H1 (cell line): ENCODE results near the gene NR5A1.

Source experiments
- BRCA1 ChIP-seq: IDR thresholded peaks from 2 replicates; pipeline ENCODE4 v1.6.1; 2012; ENCODE audit warnings: low read depth, low read length, improper control_type of control experiment
- CEBPB ChIP-seq: IDR thresholded peaks from 2 replicates; pipeline ENCODE4 v1.6.1; 2012; ENCODE audit warnings: low read depth, low read length
- HDAC6 ChIP-seq: IDR thresholded peaks from one replicate; pipeline ENCODE4 v1.7.1; 2012; ENCODE audit warnings: low read depth, mild to moderate bottlenecking, inconsistent platforms, low read length, moderate library complexity
- NRF1 ChIP-seq: IDR thresholded peaks from 2 replicates; pipeline ENCODE4 v1.6.1; 2011; ENCODE audit warnings: mild to moderate bottlenecking, low read depth, low read length, improper control_type of control experiment
- POLR2A ChIP-seq, 2 experiments: IDR thresholded peaks; 1 replicate in 1 of 2; 2 replicates in 1 of 2; pipeline ENCODE4 v1.6.1; 2011; ENCODE audit warnings: low read depth in 2 of 2, low read length in 2 of 2, mild to moderate bottlenecking in 2 of 2; ENCODE audit errors: control extremely low read depth in 1 of 2
- POLR2AphosphoS5 ChIP-seq: IDR thresholded peaks from 2 replicates; pipeline ENCODE4 v1.6.1; 2011; ENCODE audit warnings: low read depth, low read length
- RAD21 ChIP-seq, 2 experiments: IDR thresholded peaks in 1 of 2; conservative IDR thresholded peaks in 1 of 2; 2 replicates each; pipeline ENCODE4 v1.6.1; 2011; ENCODE audit warnings: low read depth in 2 of 2, low read length in 2 of 2, improper control_type of control experiment in 1 of 2, inconsistent platforms in 1 of 2, mild to moderate bottlenecking in 1 of 2, moderate library complexity in 1 of 2
- RFX5 ChIP-seq: IDR thresholded peaks from 2 replicates; pipeline ENCODE4 v1.6.1; 2011; ENCODE audit warnings: low read depth, low read length, improper control_type of control experiment, borderline replicate concordance
- TAF1 ChIP-seq: IDR thresholded peaks from 2 replicates; pipeline ENCODE4 v1.6.1; 2011; ENCODE audit warnings: mild to moderate bottlenecking, low read depth, low read length
- USF2 ChIP-seq: IDR thresholded peaks from 2 replicates; pipeline ENCODE4 v1.6.1; 2011; ENCODE audit warnings: low read length, improper control_type of control experiment
- YY1 ChIP-seq: IDR thresholded peaks from 2 replicates; pipeline ENCODE4 v1.6.1; 2011; ENCODE audit warnings: low read depth, mild to moderate bottlenecking, low read length
- TF ChIP-seq, protein P1 (sequence below), 3 experiments: IDR thresholded peaks; 1 replicate in 2 of 3; 2 replicates in 1 of 3; pipeline versions ENCODE4 v1.5.1 to v1.6.1; 2011; ENCODE audit warnings: low read length in 3 of 3, mild to moderate bottlenecking in 3 of 3, inconsistent platforms in 2 of 3, low read depth in 1 of 3, moderate library complexity in 1 of 3; ENCODE audit not compliant: insufficient read depth in 1 of 3; ENCODE audit errors: control extremely low read depth in 1 of 3
- TF ChIP-seq, protein P2 (sequence below): IDR thresholded peaks from 2 replicates; pipeline ENCODE4 v1.6.1; 2012; ENCODE audit warnings: inconsistent platforms

- TF ChIP-seq YY1 (no peak), BRCA1 (no peak), POLR2AphosphoS5 (no peak), POLR2A (IDR thresholded peaks at IDR 0.05; ENCODE audit: control extremely low read depth in 1 of 2, low read depth in 2 of 2, low read length in 2 of 2) (no peak), USF2 (no peak), RAD21 (IDR thresholded peaks at IDR 0.05 in 1 of 2, conservative IDR thresholded peaks at IDR 0.05 in 1 of 2; ENCODE audit: low read depth in 2 of 2, low read length in 2 of 2) (no peak), CEBPB (no peak), TAF1 (no peak), RFX5 (no peak), HDAC6 (no peak), NRF1 (no peak)
- TF ChIP-seq, protein P1, sequence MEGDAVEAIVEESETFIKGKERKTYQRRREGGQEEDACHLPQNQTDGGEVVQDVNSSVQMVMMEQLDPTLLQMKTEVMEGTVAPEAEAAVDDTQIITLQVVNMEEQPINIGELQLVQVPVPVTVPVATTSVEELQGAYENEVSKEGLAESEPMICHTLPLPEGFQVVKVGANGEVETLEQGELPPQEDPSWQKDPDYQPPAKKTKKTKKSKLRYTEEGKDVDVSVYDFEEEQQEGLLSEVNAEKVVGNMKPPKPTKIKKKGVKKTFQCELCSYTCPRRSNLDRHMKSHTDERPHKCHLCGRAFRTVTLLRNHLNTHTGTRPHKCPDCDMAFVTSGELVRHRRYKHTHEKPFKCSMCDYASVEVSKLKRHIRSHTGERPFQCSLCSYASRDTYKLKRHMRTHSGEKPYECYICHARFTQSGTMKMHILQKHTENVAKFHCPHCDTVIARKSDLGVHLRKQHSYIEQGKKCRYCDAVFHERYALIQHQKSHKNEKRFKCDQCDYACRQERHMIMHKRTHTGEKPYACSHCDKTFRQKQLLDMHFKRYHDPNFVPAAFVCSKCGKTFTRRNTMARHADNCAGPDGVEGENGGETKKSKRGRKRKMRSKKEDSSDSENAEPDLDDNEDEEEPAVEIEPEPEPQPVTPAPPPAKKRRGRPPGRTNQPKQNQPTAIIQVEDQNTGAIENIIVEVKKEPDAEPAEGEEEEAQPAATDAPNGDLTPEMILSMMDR (IDR thresholded peaks at IDR 0.05; ENCODE audit: control extremely low read depth in 1 of 3, insufficient read depth in 1 of 3, low read depth in 1 of 3, low read length in 3 of 3): no peak
- TF ChIP-seq, protein P2, sequence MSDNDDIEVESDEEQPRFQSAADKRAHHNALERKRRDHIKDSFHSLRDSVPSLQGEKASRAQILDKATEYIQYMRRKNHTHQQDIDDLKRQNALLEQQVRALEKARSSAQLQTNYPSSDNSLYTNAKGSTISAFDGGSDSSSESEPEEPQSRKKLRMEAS: no peak
These were observed 56.1 kb downstream of the NR5A1 start for GRCh38 chr9:124450931-124451661.
